ENCODE data around the gene GINS1.

Gene GINS1

GRCh38 chr20:25490656-25491445 lies 83.4 kb downstream of the GINS1 start:
- Histone ChIP-seq H3K27me3 (no peaks in the 10 kb centered on the region), H3K4me1 (peaks cover 5% of the 10 kb centered on the region), H3K9me3 (no peaks in the 10 kb centered on the region), H3K4me3 (ENCODE audit: low read depth, low read length) (no peak overlapping the region), H3K36me3 (no peaks in the 10 kb centered on the region)
- TF ChIP-seq, protein P1, sequence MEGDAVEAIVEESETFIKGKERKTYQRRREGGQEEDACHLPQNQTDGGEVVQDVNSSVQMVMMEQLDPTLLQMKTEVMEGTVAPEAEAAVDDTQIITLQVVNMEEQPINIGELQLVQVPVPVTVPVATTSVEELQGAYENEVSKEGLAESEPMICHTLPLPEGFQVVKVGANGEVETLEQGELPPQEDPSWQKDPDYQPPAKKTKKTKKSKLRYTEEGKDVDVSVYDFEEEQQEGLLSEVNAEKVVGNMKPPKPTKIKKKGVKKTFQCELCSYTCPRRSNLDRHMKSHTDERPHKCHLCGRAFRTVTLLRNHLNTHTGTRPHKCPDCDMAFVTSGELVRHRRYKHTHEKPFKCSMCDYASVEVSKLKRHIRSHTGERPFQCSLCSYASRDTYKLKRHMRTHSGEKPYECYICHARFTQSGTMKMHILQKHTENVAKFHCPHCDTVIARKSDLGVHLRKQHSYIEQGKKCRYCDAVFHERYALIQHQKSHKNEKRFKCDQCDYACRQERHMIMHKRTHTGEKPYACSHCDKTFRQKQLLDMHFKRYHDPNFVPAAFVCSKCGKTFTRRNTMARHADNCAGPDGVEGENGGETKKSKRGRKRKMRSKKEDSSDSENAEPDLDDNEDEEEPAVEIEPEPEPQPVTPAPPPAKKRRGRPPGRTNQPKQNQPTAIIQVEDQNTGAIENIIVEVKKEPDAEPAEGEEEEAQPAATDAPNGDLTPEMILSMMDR (IDR thresholded peaks at IDR 0.05; ENCODE audit: low read depth, low read length) = no peak
- DNase-seq = no peak

- Histone ChIP-seq H3K4me1 (peaks cover 5% of the 10 kb centered on the region), H3K4me3 (ENCODE audit: low read depth, low read length) (no peak overlapping the region), H3K27me3 (no peaks in the 10 kb centered on the region), H3K36me3 (no peaks in the 10 kb centered on the region), H3K9me3 (no peaks in the 10 kb centered on the region)
- DNase-seq = no peak
- TF ChIP-seq, protein P1 (IDR thresholded peaks at IDR 0.05; ENCODE audit: low read depth, low read length) = no peak
Measured at GRCh38 chr20:25491446-25492038, 84.1 kb downstream of the GINS1 start.

- Histone ChIP-seq H3K4me1 (peaks cover 5% of the 10 kb centered on the region), H3K9me3 (no peaks in the 10 kb centered on the region), H3K4me3 (ENCODE audit: low read depth, low read length) (no peak overlapping the region), H3K36me3 (no peaks in the 10 kb centered on the region), H3K27me3 (no peaks in the 10 kb centered on the region)
- TF ChIP-seq, protein P1 (IDR thresholded peaks at IDR 0.05; ENCODE audit: low read depth, low read length) = no peak
- no peak for DNase-seq
Measured at GRCh38 chr20:25493137-25493536, 85.7 kb downstream of the GINS1 start.

DNA sequence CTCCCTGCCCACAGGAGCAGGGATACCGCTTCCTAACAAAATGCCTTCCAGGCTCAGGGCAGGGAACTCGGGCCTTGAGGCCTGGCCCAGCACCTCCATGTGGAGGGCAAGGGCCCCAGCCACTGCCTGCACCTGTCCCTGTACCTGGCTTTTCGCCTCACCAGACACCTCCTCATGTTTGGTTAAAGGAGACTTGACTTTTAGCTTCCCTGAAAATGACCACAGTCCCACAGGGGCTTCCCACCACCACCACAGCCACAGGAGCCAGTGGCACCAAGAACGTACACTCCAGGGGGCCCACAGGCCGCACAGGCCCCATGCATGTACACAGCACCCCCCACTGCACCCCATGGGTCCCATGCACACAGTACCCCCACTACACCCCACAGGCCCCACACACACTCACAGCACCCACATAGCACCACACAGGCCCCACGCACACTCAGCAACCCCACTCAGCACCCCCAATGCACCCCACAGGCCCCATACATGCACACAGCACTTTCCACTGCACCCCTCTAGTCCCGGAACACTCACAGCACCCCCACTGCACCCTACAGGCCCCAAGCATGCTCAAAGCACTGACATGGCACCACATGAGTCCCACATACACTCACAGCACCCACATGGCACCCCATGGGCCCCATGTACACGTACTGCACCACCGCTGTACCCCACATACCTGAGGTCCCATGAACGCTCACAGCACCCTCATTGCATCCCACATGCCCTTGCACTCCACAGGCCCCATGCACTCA lies 86.5 kb downstream of the GINS1 start:
- no peak for DNase-seq
- no peak overlapping the region for H3K4me3 ChIP-seq (ENCODE audit: low read depth, low read length)
- H3K36me3 ChIP-seq = no peaks in the 10 kb centered on the region
- no peaks in the 10 kb centered on the region for H3K9me3 ChIP-seq
- peaks cover 5% of the 10 kb centered on the region for H3K4me1 ChIP-seq
- TF ChIP-seq, protein P1 (IDR thresholded peaks at IDR 0.05; ENCODE audit: low read depth, low read length) = no peak
- H3K27me3 ChIP-seq = no peaks in the 10 kb centered on the region

GRCh38 chr20:25494506-25495188 lies 87.2 kb downstream of the GINS1 start:
- TF ChIP-seq, protein P1 (IDR thresholded peaks at IDR 0.05; ENCODE audit: low read depth, low read length) = no peak
- Histone ChIP-seq H3K9me3 (no peaks in the 10 kb centered on the region), H3K27me3 (no peaks in the 10 kb centered on the region), H3K4me3 (ENCODE audit: low read depth, low read length) (no peak overlapping the region), H3K4me1 (peaks cover 5% of the 10 kb centered on the region), H3K36me3 (no peaks in the 10 kb centered on the region)
- DNase-seq = no peak

Measured in BE2C (cell line).